Cardiac fibroblast (primary cell): Measurements from ENCODE around the gene CRYM.
A peak's percentile ranks its signal among the peaks of the same experiment; 100 is the strongest.

Source experiments
- DNase-seq, 2 donors: peaks; one replicate each; pipeline versions ENCODE4 v3.0.0 to v3.0.0-alpha.2; 2010; ENCODE audit warnings: low read depth in 2 of 2
- H3K4me3 ChIP-seq, 2 donors: replicated peaks in 1 of 2; 1 replicate in 1 of 2; 2 replicates in 1 of 2; pipeline ENCODE4 v1.5.1; 2011; ENCODE audit warnings: low read depth in 2 of 2, low read length in 2 of 2, mild to moderate bottlenecking in 2 of 2, moderate library complexity in 1 of 2
- TF ChIP-seq, protein P1 (sequence below): IDR thresholded peaks from one replicate; pipeline ENCODE4 v1.5.1; 2011; ENCODE audit warnings: low read depth, mild to moderate bottlenecking, low read length, inconsistent platforms

The CRYM gene

GRCh38 chr16:21264571-21265036 lies 13.5 kb downstream of the CRYM start:
- TF ChIP-seq, protein P1, sequence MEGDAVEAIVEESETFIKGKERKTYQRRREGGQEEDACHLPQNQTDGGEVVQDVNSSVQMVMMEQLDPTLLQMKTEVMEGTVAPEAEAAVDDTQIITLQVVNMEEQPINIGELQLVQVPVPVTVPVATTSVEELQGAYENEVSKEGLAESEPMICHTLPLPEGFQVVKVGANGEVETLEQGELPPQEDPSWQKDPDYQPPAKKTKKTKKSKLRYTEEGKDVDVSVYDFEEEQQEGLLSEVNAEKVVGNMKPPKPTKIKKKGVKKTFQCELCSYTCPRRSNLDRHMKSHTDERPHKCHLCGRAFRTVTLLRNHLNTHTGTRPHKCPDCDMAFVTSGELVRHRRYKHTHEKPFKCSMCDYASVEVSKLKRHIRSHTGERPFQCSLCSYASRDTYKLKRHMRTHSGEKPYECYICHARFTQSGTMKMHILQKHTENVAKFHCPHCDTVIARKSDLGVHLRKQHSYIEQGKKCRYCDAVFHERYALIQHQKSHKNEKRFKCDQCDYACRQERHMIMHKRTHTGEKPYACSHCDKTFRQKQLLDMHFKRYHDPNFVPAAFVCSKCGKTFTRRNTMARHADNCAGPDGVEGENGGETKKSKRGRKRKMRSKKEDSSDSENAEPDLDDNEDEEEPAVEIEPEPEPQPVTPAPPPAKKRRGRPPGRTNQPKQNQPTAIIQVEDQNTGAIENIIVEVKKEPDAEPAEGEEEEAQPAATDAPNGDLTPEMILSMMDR: no peak
- no peak overlapping the region for H3K4me3 ChIP-seq
- peak in 1 of 2 donors; percentile 19 for DNase-seq

- no peak overlapping the region for H3K4me3 ChIP-seq
- DNase-seq: peak in 1 of 2 donors; percentile 15
- TF ChIP-seq, protein P1: no peak
These were observed 14.2 kb downstream of the CRYM start for GRCh38 chr16:21263640-21264570.

DNA sequence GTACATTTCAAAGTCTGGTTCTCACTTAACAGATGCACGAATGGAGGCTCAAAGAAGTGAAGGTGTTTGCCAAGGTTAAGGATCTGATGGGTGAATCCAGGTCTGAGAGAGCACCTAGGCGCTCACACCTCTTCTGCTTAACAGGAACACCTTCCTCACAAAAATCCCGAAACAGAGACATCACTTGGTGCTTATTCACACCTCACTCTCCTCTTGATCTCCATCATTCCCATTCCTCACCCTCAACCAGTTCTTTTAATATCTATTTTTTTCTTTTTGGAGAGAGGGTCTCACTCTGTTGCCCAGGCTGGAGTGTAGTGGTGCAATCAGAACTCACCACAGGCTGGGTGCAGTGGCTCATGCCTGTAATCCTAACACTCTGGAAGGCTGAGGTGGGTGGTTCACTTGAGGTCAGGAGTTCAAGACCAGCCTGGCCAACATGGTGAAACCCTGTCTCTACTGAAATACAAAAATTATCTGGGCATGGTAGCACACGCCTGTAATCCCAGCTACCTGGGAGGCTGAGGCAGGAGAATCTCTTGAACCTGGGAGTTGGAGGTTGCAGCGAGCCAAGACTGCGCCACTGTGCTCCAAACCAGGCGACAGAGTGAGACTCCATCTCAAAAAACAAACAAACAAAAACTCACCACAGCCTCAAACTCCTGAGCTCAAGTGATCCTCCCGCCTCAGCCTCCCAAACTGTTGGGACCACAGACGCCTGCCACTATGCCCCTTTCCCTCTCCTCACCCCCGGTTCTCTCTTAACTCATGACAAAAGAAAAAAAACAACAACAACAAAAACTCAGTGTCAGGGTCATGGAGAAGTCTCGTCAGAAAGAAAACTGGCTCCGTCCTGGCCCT lies 15.1 kb downstream of the CRYM start:
- H3K4me3 ChIP-seq: no peak overlapping the region
- no peak for DNase-seq
- TF ChIP-seq, protein P1: no peak

- H3K4me3 ChIP-seq: no peak overlapping the region
- TF ChIP-seq, protein P1: no peak
- peak; percentile 63 to 89 for DNase-seq
These were observed 17.0 kb downstream of the CRYM start for GRCh38 chr16:21260870-21261791.

GRCh38 chr16:21257284-21257683 lies 20.8 kb downstream of the CRYM start:
- TF ChIP-seq, protein P1: no peak
- H3K4me3 ChIP-seq: no peak overlapping the region
- DNase-seq: no peak

- H3K4me3 ChIP-seq: no peak overlapping the region
- DNase-seq: no peak
- TF ChIP-seq, protein P1: no peak
These were observed 21.5 kb downstream of the CRYM start for GRCh38 chr16:21256636-21257035.
